Head of caudate nucleus (tissue), 42 donors: ENCODE data around the gene POLN.

Source experiments
- DNase-seq, 42 donors: peaks; one replicate each; pipeline versions ENCODE4 v3.0.0 to v3.0.0-alpha.2; 2020 to 2021; ENCODE audit warnings: mixed read lengths in 7 of 42
- intact Hi-C: fragments of 100-400 bp; cut with DNase I; formaldehyde crosslinking; loops from one replicate; pipeline ENCODE4 v1.15.0; 2022

POLN gene

DNA sequence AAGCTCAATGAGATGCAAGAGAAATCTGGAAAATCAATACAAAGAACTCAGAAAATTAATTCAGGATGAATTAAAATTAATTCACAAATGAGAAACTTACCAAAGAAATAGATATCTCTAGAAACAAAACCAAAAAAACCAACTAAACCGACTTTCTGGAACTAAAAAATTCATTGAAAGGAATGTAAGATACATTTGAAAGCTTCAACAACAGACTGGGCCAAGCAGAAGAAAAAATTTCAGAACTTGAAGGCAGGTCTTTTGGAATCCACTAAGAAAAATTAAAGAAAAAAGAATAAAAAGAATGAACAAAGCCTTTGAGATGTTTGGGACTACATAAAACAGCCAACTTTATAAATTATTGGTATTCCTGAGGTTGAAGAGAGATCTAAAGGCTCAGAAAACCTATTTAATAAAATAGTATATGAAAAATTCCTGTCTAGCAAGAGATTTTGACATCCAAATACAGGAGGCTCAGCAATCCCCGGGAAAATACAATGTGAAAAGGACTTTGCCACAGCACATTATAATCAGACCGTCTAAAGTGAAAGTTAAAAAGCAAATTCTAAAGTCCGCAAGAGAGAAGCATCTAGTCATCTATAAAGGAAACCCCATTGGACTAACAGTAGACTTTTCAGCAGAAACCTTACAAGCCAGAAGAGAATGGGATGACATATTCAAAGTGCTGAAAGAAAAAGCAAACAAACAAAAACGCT is 138.6 kb downstream of the POLN start:
- no peak for DNase-seq
- intact Hi-C loops = no loop called here

DNA sequence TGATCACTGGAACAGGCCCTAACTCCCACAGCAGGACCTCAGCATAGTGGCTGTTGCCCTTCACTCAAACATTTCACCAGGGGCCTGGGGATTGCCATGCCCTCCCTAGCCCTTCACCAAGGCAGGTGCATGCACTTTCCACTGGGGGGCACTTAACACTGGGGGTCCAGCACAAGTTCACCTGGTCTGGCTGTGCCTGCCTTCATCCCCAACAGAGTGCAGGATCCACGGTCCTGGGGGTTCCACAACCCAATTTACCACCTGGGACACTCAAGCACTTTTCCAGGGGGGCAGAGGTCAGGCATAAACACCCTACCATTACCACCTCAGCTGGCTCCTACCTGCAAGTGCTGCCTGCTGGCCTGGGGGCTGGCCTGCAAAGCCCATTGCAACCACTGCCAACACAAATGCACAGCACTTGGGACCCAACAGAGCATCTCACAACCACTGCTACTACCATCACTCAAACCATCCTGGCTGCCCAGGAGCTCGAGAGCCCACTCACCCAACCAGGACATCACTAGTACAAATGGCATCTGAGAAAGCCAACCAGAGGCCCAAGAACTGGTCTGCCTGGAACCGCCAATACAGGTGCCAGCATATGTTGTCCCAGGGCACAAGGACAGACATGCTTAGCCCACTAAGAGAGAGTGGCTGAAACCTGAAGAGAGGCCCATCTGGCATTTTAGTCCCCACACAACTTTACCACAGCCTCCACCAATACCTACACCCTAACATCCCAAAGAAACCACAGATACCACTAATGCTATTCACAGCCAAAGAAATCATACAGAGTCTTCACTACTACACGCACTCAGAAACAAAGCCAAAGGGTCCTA is 139.7 kb downstream of the POLN start:
- intact Hi-C loops = no loop called here
- peak in 1 of 42 donors; percentile 10 for DNase-seq

DNA sequence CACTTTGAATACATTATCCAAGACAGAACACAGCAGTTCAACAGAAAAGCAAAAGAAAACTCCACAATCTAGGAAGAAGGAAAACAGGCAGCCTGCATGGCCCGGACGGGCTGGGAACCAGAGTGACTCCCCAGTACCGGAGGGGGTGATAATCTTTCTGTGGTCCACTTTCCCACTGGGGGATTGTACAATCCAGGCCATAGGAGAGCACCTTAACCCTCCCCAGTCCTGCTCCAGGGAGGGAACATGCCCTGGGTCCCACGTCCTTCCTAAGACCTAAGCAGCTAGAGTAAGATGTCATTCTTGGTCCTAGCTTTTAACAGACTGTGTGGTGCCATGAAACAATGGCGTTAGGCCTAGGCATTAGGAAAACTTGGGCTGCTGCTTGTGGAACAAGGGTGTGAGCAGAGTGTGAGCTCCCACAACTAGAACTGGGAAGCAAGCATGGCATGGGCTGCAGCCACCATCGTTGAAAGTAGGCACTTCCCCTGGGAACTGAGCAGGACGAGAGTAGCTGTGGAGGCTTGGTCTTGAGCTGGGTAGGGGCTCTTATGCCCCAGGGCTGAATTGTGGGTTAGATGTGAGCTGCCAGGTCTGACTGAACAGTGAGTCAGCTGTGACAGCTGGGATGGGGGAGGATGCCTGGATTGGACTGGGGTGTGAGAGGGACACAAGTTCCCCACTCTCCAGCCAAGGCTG is 140.4 kb downstream of the POLN start:
- no peak for DNase-seq
- intact Hi-C loops = no loop called here

DNA sequence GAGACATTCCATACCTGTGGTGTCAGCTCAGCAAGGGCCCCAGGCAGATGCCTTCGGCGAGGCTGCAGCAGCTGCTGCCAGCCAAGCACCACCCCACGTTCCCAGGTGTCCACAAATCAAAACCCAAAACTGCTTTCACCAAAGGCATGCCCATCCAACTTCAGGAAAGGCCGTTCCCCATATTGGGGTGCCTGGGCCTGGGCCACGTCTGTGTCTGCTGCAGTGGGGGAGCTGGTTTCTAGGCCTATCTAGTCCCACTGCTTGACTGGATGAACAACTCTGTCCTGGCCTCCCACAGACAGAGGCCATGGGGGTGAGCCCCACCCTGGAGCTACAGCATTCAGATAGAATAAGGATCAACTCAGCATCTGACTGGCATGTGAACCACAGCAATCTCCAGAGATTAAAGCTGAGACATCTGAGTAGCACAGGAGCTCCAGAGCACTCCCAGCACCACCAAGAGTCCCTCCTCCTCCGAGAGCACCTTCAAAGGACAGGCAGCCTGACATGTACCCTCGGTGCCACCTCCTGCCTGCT is 145.8 kb downstream of the POLN start:
- no peak for DNase-seq
- intact Hi-C loops = no loop called here

DNA sequence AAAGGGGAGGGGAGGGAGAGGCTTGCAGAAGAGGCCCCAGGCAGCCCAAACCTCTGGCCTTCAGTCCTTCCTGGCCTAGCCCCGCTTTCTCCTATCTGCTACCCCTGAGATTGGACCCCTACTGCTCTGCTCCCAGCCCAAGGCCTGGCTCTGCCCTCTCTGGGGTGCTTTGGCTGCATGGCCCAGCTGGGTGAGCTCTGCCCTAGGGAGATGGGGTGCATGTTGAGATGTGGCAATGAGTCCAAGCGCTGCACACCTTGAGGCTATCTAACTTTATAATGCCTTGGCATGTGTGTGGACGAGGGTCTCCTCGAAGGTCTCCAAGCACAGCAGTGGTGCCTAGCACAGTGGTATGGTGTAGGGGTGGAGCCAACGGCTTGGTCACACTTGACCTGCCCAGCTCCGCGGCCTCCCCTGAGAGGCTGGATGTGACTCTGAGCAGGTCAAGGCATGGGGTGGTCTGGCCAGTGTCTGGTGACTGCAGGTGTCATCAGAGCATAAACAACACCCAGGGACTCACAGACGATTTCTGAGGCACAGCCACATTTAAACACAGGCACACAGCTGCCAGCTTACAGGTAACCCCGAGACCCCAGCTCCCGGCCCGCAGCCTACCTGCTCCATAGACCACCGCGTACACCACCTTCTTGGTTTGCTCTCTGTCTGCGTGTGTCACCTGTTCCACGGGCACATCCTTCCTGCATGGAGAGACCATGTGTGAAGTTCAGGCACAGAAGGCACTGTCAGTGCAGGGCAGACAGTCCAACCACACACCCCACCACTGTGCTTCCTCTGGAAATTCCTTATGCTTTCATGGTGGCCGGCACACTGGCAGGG is 146.5 kb downstream of the POLN start:
- intact Hi-C loops = no loop called here
- peak in 3 of 42 donors; percentile 15 to 23 (median 17) for DNase-seq

DNA sequence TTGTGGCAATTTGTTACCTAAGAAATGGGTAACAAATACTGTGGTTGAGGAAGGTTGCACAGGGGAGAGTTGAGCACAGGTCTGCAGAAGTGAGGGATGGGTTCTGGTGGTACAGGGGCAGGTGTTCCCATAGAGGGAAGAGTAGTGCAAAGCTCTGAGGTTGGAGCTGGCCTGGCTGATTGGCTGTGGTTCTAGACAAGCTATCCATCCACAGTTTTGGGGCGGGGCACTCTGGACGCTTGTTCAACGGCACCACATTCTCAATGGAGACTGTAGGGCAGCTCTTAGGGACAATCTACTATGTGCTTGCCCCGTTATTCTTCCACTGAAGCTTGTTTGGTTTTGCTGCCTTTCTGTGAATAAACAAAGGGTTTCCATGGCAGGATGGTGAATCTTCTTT is 147.4 kb downstream of the POLN start:
- DNase-seq = peak in 2 of 42 donors; percentile 32 to 33
- intact Hi-C loops = no loop called here

DNA sequence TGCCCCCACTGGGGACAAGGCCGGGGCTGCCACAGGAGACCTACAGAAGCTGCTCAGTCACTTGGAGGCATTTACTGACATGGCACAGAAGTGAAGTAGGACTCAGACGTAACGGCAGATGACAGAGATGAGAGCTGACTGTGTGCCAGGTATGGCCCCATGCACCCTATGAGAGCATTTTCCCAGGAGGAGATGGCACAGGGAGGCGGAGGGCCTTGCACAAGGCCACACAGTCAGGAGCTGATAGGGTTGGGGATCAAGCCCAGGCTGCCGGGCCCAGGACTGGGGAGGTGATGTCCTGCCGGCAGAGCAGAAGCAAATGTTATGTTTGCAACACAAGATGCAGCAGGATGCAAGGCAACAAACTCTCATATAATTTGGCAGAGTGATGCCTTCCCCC is 148.7 kb downstream of the POLN start:
- DNase-seq = peak in 4 of 42 donors; percentile 14 to 38 (median 24)
- intact Hi-C loops = no loop called here

DNA sequence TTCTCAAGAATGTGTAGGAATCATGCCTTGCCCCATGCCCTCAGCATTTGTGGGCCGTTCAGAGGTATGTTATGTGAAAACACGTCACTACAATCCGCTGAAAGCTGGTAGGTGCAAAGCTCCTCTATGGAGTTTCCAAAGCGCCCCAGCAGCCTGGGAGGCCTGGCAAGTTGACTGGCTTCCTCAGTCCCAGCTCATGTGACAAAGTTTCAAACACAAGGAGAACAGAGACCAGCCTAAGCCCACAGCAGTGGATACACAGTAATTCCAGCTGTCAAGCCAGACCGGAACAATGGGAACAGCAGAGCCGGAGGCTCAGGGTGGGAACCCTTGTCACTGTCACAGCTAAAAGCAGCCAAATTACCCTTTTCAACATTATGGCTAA is 149.3 kb downstream of the POLN start:
- intact Hi-C loops = no loop called here
- DNase-seq = peak in 8 of 42 donors; percentile 17 to 51 (median 41)

DNA sequence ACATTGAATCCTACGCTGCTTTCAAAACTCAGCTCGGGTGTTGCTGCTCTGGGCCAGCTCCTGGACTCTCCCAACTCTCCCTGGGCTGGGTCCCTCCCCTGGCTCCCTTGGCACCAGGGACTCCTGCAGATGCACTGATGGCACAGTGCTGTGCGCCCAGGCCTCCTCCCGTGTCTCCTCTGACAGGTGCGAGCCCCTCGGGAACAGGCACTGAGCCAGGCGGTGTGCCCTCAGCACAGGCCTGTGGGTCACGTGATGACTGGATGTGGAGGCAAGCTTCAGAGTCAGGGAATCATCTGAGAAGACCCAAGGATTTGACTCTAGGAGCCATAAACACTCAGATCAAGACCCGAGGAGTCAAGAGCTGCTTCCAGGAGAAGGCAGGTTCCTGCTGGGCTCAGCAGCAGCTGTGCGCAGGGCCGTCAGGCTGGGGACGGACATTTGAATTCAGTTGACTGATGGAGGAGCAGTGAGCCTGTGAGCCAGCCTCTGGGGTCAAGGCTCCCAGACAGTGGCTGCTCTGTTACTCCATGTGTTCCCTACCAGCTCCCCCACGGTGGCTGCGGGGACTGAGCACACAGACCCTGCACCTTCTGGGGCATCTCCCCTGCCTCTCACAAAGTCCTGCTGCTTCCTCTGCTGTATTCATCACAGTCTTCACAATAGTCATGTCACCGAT is 149.8 kb downstream of the POLN start:
- DNase-seq = peak in 7 of 42 donors; percentile 25 to 57 (median 44)

DNA sequence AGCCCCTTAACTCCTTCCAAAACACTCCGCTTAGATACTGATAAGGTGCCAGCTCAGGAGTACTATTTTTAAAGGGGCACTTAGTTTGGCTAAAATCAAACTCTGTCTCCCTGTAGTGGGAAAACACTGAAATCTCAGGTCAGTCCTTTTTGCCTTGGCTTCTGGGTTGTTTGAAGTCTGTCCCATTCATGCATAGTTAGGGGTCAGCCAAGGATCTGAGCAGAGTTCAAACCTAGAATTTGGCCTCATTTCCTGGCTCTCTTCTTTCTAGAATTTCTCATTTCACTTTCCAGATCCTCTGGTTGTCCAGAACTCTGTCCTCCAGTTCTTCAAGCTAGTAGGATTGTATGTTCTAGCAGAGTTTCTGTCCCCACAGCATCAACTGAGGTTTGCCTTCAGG is 151.3 kb downstream of the POLN start:
- intact Hi-C loops = no loop called here

More for the DNA sequence above, 149.8 kb downstream of the POLN start:
- intact Hi-C loops = no loop called here

DNA sequence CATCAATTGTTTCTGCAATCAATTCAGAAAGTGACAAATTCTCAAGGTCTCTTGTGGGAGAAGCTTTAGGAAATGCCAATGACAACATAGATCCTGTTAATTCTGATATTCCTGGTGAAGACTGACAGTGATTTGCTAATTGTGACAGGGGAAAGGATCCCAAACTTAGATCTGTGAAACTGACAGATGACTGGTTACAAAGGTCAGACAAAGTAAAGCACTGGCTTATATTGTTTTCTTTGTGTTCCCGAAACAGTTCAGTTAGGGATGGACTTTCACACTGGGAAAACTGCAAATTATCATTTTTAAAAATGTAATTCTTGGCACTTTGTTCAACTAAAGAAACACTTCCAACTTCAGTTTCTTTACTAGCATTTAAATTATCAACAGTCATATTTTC is 152.7 kb downstream of the POLN start:
- intact Hi-C loops = no loop called here
- no peak for DNase-seq

More for the DNA sequence above, 151.3 kb downstream of the POLN start:
- DNase-seq = no peak

DNA sequence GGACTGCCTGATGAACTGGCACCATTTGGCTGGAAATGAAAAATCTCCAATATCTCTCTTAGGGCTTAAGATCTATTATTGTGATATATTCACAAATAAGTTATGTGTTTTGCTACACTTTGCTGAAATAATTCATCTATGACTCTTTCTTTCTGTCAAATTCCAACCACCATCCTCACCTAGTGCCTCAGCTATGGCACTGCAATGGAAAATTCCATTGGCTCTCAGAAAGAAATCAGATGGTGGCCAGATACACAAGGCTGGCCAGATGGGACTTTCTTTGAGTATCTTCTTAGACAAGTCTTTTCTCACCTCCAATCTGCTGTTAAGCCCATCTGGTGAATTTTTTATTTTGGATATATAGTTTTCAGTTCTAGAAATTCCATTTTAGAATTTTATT is 154.8 kb downstream of the POLN start:
- peak in 1 of 42 donors; percentile 21 for DNase-seq
- intact Hi-C loops = no loop called here

DNA sequence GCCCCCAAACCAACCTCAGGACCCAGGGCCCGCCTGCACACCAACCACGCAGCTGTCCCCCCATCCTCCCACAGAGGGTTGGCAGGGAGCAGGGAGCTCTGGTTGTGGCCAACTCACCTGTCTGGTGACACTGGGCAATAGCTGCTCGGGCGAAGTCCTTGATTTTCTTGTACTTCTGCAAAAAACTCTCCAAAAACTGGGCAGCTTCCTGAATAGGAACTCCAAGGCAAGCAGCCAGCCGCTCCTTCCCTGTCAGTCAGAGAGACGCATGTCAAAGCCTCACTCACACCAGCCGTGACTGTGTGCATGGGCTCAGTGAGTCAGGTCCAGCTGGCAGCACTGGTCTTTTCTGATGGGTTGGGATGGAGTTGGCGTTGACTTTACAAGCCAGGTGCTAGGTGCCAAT is 156.4 kb downstream of the POLN start:
- intact Hi-C loops = no loop called here
- DNase-seq = peak in 10 of 42 donors; percentile 4 to 38 (median 20)

DNA sequence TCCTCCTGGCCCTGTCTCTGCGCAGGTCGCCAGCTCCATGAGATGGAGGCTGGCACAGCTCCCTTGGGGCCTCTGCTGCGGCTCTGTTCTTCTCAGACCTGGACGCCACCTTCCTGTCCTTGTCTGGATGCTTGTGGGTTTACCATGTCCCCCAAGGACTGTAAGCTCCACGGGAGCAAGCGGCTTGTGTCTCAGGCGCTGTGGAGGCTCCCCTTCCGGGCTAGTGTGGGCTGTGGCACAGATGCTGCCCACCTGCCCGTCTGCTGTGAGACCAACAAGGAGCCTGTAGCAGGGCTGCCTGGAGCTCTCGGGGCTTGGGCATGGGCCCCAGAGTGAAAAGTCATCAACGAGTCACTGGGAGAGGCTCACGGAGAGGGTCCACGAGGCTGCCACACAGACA is 157.6 kb downstream of the POLN start:
- intact Hi-C loops = no loop called here
- peak in 10 of 42 donors; percentile 1 to 36 (median 10) for DNase-seq

DNA sequence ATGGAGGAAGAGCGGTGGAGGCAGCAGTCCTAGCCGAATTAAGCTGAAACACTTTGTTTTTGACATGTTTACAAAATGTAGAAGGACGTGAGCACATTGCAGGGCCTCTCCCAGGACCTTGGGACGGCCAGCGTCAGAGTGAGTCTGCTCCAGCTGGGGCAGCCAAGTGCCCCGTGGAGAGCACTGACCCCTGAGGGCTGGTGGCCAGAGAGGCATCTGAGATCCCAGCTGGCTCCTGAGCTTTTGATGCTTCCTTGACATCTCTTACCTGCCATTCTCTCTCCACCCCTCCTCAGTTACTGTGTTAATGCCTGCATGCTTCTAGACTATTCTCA is 158.1 kb downstream of the POLN start:
- peak in 8 of 42 donors; percentile 4 to 36 (median 12) for DNase-seq
- intact Hi-C loops = no loop called here

DNA sequence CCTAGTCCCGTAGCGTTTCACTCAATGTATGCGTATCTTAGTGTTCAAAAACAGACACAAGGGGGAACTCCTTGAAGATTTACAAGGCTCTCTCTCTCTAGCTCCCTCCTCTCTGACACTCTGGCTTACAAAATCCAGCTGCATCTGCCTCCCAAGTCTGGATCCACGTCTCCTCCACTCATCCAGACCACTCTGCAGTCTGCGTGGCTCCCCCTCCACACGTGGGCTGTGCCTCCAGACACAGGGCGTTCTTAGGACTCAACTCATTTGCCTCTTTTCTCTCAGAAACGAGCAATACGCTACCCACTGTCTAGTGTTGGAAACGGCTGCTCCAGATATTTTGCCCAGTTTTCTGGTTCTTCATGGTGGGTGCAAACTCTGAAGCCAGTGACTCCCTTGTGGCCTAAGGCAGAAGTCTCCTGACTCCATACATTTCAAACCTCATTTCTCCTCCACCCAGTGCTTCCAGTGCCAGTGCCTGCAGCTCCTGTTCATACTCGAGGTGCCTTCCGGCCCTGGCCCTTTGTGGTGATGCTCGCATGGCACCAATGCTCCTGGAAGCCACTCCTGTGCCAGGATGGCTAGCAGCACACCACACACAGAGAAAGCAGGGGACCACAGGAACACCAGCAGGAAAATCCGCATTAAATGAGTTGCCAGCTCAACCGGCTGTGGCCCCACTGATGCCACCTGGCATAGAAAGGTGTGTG is 158.7 kb downstream of the POLN start:
- intact Hi-C loops = no loop called here
- DNase-seq = peak in 9 of 42 donors; percentile 2 to 37 (median 14)

DNA sequence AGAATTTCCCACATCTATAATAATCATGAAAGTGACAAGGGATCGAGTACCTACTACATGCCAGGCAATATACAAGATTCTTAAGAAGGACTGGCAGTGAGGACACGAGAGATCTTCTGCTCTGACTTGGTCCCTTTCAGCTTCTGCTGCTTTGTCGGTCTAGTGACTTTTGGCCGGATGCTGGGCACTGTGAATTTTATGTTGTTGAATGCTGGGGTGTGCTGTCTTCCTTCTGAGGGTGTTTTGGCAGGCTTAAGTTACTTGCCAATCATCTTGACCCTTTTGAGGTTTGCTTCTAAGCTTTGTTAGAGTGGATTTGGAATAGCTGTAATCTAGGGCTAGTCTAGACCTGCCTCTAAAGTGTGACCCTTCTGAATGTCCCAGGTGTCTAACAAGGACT is 159.3 kb downstream of the POLN start:
- intact Hi-C loops = no loop called here
- DNase-seq = peak in 5 of 42 donors; percentile 2 to 13 (median 5)
